Thymus (tissue), 11 donors: Measurements from ENCODE around the gene PERP. TPM values are rescaled to one million over a fixed set of nuclear protein-coding genes. Genes with fewer than 3 reads are reported as not detected.
"Not testable (repeated sequence)": the region's sequence is repeated elsewhere in the genome, so short reads cannot be mapped to it uniquely, and the experiment has no call there.

ENCODE experiments used
- DNase-seq, 9 donors: peaks; one replicate each; pipeline ENCODE4 v3.0.0-alpha.2; 2013; ENCODE audit warnings: low spot score in 9 of 9, low read depth in 6 of 9, missing footprints in 1 of 9
- H3K27ac ChIP-seq, 2 donors: one replicate each; pipeline ENCODE4 v1.5.1; 2013; ENCODE audit warnings: control low read depth in 1 of 2, low read depth in 1 of 2, low read length in 1 of 2, mild to moderate bottlenecking in 1 of 2, moderate library complexity in 1 of 2
- H3K27me3 ChIP-seq, 2 donors: one replicate each; pipeline ENCODE4 v1.5.1; 2013; ENCODE audit warnings: low read length in 1 of 2; ENCODE audit not compliant: control insufficient read depth in 2 of 2, insufficient read depth in 1 of 2
- H3K36me3 ChIP-seq, 2 donors: one replicate each; pipeline ENCODE4 v1.5.1; 2013; ENCODE audit warnings: low read length in 1 of 2, mild to moderate bottlenecking in 1 of 2, moderate library complexity in 1 of 2; ENCODE audit not compliant: control insufficient read depth in 2 of 2, insufficient read depth in 2 of 2
- H3K4me1 ChIP-seq, 2 donors: one replicate each; pipeline ENCODE4 v1.5.1; 2013; ENCODE audit warnings: low read length in 2 of 2; ENCODE audit not compliant: control insufficient read depth in 2 of 2, insufficient read depth in 2 of 2
- H3K4me3 ChIP-seq, 2 donors: one replicate each; pipeline ENCODE4 v1.5.1; 2013; ENCODE audit warnings: low read length in 2 of 2, control low read depth in 1 of 2, mild to moderate bottlenecking in 1 of 2
- H3K9me3 ChIP-seq, 2 donors: one replicate each; pipeline ENCODE4 v1.5.1; 2013; ENCODE audit warnings: low read length in 1 of 2, mild to moderate bottlenecking in 1 of 2; ENCODE audit not compliant: control insufficient read depth in 2 of 2, insufficient read depth in 1 of 2
- WGBS: extraction: QIAGEN DNeasy Blood & Tissue Kit; methylation state at CpG from one replicate; pipeline ENCODE4 v1.1.7; 2013; 5-methylcytosine and 5-hydroxymethylcytosine counted together
- polyA plus RNA-seq: library from polyadenylated mRNA; stranded (reverse); fragments of 200-250 nt; gene quantifications from one replicate; pipeline ENCODE4 v1.2.3, GENCODE V29; 2013
- total RNA-seq: library from RNA; stranded (reverse); fragments of 120-200 nt; gene quantifications from one replicate; pipeline ENCODE4 v1.2.4, GENCODE V29; 2013
- donor health status: healthy.

The PERP gene
- total and polyA plus RNA-seq, 2 donors: 8.4 to 182 TPM

- H3K27me3 ChIP-seq: peaks cover 0 to 2% of the 10 kb centered on the region in 2 donors
- no peaks in the 10 kb centered on the region for H3K4me1 ChIP-seq
- WGBS: 93% methylated on average over 5 of the region's 5 CpGs
- no peaks in the 10 kb centered on the region for H3K9me3 ChIP-seq
- DNase-seq: no peak
- no peak overlapping the region for H3K4me3 ChIP-seq
- H3K36me3 ChIP-seq: no peaks in the 10 kb centered on the region
- H3K27ac ChIP-seq: no peak overlapping the region
Observed at GRCh38 chr6:138086573-138087196, 20.5 kb downstream of the PERP start.

GRCh38 chr6:138085839-138086222 lies 21.4 kb downstream of the PERP start:
- Histone ChIP-seq H3K4me3 (no peak overlapping the region), H3K27me3 (peaks cover 0 to 2% of the 10 kb centered on the region in 2 donors), H3K36me3 (no peaks in the 10 kb centered on the region), H3K9me3 (no peaks in the 10 kb centered on the region), H3K27ac (no peak overlapping the region), H3K4me1 (no peaks in the 10 kb centered on the region)
- WGBS: 90% methylated on average over 2 of the region's 2 CpGs
- no peak for DNase-seq

DNA sequence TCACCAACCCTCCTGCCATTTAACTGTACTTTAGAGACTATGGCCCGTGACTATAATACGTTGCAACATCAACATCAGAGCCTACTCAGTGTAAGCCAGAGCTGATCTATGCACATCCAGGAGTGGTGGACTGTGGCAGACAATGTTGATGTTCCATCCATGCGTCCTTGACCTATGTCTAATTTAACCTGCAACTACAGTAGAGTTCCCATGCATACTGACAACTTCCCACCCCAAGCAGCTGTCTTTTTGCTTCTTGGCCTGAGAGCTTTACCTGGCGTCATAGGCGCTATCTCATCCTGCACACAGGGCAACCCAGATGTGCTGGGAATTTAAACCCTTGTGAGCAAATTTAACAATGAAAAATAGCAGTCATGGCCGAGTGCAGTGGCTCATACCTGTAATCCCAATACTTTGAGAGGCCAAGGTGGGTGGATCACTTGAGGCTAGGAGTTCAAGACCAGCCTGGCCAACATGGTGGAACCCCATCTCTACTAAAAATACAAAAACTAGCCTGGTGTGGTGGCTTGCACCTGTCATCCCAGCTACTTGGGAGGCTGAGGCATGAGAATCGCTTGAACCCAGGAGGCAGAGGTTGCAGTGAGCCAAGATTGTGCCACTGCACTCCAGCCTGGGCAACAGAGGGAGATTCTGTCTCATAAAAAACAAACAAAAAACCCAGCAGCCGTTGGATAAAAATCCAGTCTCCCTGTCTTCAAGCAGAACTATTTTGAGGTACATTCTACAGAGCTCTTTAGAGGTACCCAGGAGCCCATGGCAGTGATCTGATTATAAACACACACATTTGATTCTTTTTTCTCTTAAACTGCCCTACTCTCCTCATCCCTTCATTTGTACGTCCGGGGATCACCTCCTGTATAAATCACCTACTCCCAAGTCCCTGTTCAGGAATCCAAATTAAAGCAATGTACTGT lies 22.0 kb downstream of the PERP start:
- Histone ChIP-seq H3K27ac (no peak overlapping the region), H3K4me3 (no peak overlapping the region), H3K9me3 (no peaks in the 10 kb centered on the region), H3K4me1 (no peaks in the 10 kb centered on the region), H3K27me3 (peaks cover 0 to 2% of the 10 kb centered on the region in 2 donors), H3K36me3 (no peaks in the 10 kb centered on the region)
- DNase-seq: no peak
- 95% methylated on average over 10 of the region's 10 CpGs for WGBS

- no peaks in the 10 kb centered on the region for H3K27me3 ChIP-seq
- no peak overlapping the region for H3K4me3 ChIP-seq
- WGBS: 98% methylated on average over 12 of the region's 12 CpGs
- H3K4me1 ChIP-seq: no peaks in the 10 kb centered on the region
- no peaks in the 10 kb centered on the region for H3K9me3 ChIP-seq
- H3K27ac ChIP-seq: no peak overlapping the region
- DNase-seq: no peak
- no peaks in the 10 kb centered on the region for H3K36me3 ChIP-seq
Observed at GRCh38 chr6:138082232-138082631, 25.0 kb downstream of the PERP start.

- not testable (repeated sequence) for H3K27ac ChIP-seq, H3K4me1 ChIP-seq, DNase-seq, H3K27me3 ChIP-seq, H3K9me3 ChIP-seq, H3K4me3 ChIP-seq, H3K36me3 ChIP-seq
Observed at GRCh38 chr6:138079556-138079955, 27.7 kb downstream of the PERP start.

- no peaks in the 10 kb centered on the region for H3K4me1 ChIP-seq
- H3K27ac ChIP-seq: no peak overlapping the region
- DNase-seq: no peak
- no peaks in the 10 kb centered on the region for H3K36me3 ChIP-seq
- peaks cover 0 to 9% of the 10 kb centered on the region in 2 donors for H3K9me3 ChIP-seq
- no peak overlapping the region for H3K4me3 ChIP-seq
- WGBS: 95% methylated on average over 2 of the region's 2 CpGs
- no peaks in the 10 kb centered on the region for H3K27me3 ChIP-seq
Observed at GRCh38 chr6:138078491-138078890, 28.7 kb downstream of the PERP start.

- Histone ChIP-seq H3K4me3 (no peak overlapping the region), H3K27ac (no peak overlapping the region), H3K27me3 (no peaks in the 10 kb centered on the region), H3K9me3 (peaks cover 0 to 9% of the 10 kb centered on the region in 2 donors), H3K4me1 (no peaks in the 10 kb centered on the region), H3K36me3 (no peaks in the 10 kb centered on the region)
- 98% methylated on average over 1 of the region's 1 CpG for WGBS
- no peak for DNase-seq
Observed at GRCh38 chr6:138073264-138073663, 34.0 kb downstream of the PERP start.

DNA sequence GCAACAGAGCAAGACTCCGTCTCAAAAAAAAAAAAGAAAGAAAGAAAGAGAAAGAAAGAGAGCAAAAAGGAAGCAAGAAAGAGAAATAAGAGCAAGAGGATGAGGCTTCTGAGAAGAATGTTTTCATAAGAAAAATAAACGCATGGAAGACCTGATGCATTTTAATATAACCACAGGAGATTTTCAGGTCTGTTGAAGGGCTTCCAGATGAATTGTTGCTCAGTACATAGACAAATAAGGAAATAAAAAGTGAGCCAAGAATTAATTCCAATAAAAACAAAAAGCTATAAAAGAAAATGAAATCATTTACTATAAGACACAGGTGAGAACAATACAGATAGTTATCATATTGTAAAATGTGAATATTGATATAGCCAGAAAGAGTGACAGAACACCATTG lies 43.5 kb downstream of the PERP start:
- no peaks in the 10 kb centered on the region for H3K9me3 ChIP-seq
- no peak overlapping the region for H3K4me3 ChIP-seq
- H3K27me3 ChIP-seq: no peaks in the 10 kb centered on the region
- 98% methylated on average over 2 of the region's 2 CpGs for WGBS
- H3K27ac ChIP-seq: no peak overlapping the region
- no peaks in the 10 kb centered on the region for H3K4me1 ChIP-seq
- H3K36me3 ChIP-seq: no peaks in the 10 kb centered on the region
- DNase-seq: no peak

- Histone ChIP-seq H3K4me1 (no peaks in the 10 kb centered on the region), H3K27ac (no peak overlapping the region), H3K36me3 (no peaks in the 10 kb centered on the region), H3K4me3 (no peak overlapping the region), H3K9me3 (no peaks in the 10 kb centered on the region), H3K27me3 (no peaks in the 10 kb centered on the region)
- no peak for DNase-seq
- WGBS: 80% methylated on average over 1 of the region's 1 CpG
Observed at GRCh38 chr6:138054982-138055381, 52.2 kb downstream of the PERP start.
